ENCODE measurements around the gene RTCB.

DNA sequence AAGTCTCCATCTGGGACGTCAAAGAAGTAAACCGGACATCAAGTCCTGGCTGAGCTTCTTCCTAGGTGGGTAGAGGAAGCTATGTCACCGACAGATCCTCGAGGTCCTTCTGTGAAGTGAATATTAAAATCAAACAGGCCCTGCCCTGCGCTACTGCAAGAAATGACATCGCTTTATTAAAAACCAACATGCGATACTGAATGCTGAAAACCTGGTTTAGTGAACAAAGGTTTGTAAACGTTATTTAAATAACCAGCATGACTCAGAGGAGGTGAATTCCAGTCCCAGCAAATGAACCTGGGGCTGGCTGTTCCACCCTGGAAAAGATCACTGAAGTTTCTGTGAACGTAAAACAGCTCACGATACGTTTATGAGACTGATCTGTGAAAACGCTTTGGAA is 645 bp downstream of the RTCB start:
- TF ChIP-seq CTCF (conservative IDR thresholded peaks at IDR 0.05) (no peak), ZFX (IDR thresholded peaks at IDR 0.05) (no peak)
